ENCODE measurements around the gene PRRG4.

DNA sequence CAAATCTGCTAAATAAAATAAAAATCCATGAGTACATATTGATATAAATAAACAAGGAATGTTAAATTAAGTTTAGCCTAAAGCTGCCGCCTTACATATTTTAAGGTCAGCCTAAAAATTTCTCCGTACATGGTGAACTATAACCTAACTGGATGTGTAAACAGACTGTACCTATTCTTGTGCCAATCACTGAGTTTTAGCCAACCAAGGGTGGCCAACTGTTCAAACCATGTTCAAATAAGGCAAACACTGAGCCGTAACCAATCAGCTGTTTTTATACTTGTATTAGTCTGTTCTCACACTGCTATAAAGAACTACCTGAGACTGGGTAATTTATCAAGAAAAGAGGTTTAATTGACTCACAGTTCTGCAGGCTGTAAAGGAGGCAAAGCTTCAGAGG, 54.3 kb downstream of the PRRG4 start:
- no peak for TF ChIP-seq CTCF (IDR thresholded peaks at IDR 0.05; ENCODE audit: extremely low read depth in 1 of 2, insufficient read depth in 1 of 2, low read depth in 1 of 2, low read length in 2 of 2)
- TF ChIP-seq POLR2A (IDR thresholded peaks at IDR 0.05; ENCODE audit: low read depth, low read length): no peak
- TF ChIP-seq, protein P1, sequence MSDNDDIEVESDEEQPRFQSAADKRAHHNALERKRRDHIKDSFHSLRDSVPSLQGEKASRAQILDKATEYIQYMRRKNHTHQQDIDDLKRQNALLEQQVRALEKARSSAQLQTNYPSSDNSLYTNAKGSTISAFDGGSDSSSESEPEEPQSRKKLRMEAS (IDR thresholded peaks at IDR 0.05; ENCODE audit: insufficient read depth, insufficient read length): no peak
- TF ChIP-seq POLR2AphosphoS5 (IDR thresholded peaks at IDR 0.05; ENCODE audit: insufficient read depth, low read depth, low read length): no peak
- TF ChIP-seq FOS (IDR thresholded peaks at IDR 0.05; ENCODE audit: borderline replicate concordance, insufficient read depth, low read length): no peak
- TF ChIP-seq GATA2 (IDR thresholded peaks at IDR 0.05; ENCODE audit: insufficient read depth, insufficient read length, low read depth, low read length): no peak
